GM10266 (cell line): ENCODE measurements around the gene FREY1.
A peak's percentile ranks its signal among the peaks of the same experiment; 100 is the strongest.

ENCODE experiments used
- DNase-seq: peaks from one replicate; pipeline ENCODE4 v3.0.0; 2012; ENCODE audit errors: extremely low spot score
- TF ChIP-seq, protein P1 (sequence below): IDR thresholded peaks from 2 replicates; pipeline ENCODE4 v1.5.1; 2012; ENCODE audit warnings: mild to moderate bottlenecking, low read depth; ENCODE audit not compliant: control insufficient read depth, insufficient read depth; ENCODE audit errors: missing control alignments

Gene FREY1

DNA sequence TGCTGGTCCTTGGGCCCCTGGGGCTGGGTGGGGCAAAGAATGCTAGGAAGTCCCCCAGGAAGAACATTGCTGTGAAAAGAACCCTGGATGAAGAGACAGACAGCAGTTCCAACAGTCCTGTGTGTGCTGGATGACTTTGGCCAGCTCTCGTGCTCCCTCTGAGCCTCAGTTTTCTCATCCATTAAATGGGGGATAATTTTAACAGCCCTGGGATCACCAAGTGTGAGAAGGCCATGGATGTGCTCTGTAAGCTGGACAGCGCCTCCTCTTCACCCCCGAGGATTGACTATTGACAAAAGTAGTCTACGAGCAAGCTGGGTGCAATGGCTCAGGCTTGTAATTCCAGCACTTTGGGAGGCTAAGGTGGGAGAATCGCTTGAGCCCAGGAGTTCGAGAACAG is 17.9 kb upstream of the FREY1 start:
- TF ChIP-seq, protein P1, sequence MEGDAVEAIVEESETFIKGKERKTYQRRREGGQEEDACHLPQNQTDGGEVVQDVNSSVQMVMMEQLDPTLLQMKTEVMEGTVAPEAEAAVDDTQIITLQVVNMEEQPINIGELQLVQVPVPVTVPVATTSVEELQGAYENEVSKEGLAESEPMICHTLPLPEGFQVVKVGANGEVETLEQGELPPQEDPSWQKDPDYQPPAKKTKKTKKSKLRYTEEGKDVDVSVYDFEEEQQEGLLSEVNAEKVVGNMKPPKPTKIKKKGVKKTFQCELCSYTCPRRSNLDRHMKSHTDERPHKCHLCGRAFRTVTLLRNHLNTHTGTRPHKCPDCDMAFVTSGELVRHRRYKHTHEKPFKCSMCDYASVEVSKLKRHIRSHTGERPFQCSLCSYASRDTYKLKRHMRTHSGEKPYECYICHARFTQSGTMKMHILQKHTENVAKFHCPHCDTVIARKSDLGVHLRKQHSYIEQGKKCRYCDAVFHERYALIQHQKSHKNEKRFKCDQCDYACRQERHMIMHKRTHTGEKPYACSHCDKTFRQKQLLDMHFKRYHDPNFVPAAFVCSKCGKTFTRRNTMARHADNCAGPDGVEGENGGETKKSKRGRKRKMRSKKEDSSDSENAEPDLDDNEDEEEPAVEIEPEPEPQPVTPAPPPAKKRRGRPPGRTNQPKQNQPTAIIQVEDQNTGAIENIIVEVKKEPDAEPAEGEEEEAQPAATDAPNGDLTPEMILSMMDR, result no peak
- DNase-seq, result peak; percentile 20

DNA sequence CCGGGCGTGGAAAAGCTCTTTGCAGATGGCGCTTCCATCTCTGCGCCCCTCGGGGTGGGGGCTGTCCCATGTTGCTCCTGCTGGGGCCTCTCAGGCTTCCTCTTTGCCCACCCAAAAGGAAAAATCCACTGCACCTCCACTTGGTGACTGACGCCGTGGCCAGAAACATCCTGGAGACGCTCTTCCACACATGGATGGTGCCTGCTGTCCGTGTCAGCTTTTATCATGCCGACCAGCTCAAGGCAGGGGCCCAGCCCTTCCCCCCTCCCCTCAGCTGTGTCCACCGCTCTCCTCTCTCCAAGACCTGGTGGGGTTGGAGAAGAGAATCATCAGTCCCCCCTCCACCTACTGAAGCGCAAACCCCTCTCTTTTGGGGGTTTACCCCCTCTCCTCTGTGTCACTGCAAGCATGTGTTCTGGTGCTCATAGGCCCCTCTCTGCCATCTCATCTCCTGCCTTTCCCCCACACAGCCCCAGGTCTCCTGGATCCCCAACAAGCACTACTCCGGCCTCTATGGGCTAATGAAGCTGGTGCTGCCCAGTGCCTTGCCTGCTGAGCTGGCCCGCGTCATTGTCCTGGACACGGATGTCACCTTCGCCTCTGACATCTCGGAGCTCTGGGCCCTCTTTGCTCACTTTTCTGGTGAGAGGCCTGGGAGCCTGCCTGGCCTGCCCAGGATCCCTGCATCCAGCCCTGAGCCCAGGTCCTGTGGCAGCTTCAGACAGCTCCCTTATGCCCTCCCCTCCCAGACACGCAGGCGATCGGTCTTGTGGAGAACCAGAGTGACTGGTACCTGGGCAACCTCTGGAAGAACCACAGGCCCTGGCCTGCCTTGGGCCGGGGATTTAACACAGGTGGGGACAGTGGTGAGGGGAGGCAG is 17.2 kb upstream of the FREY1 start:
- DNase-seq, result peak; percentile 23
- TF ChIP-seq, protein P1, result no peak

GRCh38 chr11:45922425-45923082 is 15.5 kb upstream of the FREY1 start, which contains the start of gene LARGE2:
LARGE2 (plus strand) TSS chr11:45922656; CDS start chr11:45922883, 227 bp downstream.
- peak; percentile 57 for DNase-seq
- TF ChIP-seq, protein P1, result no peak

DNA sequence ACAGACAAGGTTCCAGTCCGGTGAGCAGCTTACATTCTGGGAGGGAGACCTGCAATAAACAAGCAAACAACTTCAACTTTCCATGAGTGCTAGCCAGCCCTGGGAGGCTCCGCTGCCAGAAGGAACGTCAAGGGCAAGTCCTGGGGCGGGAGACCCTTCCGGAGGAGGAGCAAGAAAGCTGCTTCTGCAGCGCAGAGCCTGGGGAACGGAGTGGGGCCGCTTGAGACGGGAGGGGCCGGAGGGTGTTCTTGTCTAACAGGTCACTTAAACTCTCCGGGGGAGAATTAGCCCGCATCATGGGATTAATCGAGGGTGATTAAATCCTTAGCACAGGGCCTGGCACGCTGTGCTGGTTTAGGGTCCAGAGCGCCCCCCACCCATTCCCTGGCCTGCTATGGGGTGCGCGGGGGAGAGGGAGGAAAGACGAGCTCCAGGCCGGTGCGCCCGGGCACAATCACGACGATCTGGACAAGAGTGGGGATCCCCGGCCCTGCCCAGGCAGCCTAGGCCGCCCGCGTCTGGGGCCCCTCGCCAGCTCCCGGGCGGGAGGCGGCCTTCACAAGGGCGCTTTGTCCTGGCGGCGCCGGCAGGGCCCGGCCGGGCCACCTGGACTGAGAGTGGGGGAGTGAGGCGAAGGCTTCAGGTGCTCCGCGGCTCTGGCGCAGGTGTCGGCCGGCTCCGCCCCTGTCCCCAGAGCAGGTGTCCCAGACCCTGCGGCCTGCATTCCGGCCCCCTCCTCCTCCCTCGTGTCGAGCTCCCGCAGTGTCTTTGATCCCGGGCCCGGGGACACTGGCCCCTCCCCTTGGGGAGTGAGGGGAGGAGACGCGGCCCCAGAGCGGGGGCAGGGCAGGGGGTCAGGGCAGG is 14.7 kb upstream of the FREY1 start:
- DNase-seq, result no peak
- TF ChIP-seq, protein P1, result no peak

DNA sequence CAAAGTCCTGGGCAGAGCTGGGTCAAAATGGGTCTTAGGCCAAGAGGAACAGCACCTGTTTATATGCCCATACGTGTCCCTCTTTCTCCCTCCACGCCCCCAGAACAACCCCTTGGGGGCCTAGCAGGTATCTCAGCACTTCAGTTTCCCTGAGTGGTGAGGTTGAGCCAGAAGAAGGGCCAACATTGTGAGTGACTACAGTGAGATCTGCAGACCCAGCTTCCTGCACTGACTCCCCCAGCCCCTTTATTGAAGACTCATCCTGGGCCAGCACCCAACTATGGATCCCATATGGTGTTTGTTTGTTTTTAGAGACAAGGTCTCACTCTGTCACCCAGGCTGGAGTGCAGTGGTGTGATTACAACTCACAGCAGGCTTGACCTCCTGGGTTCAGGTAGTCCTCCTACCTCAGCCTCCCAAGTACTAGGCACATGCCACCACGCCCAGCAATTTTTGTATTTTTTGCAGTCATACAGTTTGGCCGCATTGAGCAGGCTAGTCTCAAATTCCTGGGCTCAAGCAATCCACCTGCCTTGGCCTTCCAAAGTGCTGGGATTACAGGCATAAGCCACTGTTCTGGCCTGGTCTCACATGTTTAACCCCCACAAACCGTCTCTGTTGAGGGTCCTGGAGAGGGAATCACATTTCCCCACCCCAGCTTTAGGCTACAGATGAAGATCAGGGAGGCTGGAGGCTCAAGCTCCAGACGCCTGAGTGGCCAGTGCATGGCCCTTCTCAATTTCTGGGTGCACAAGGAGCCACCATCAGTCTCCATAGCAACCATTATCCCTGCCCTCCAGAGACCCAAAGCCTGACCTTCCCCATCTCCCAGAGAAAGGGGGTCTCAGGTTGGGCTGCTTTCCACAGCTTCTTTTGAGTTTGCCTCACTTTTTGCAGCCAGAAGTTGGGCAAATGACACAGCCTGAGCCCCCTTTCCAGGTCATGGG is 13.7 kb upstream of the FREY1 start:
- no peak for DNase-seq
- TF ChIP-seq, protein P1, result no peak

GRCh38 chr11:45919806-45920530 is 12.9 kb upstream of the FREY1 start:
- TF ChIP-seq, protein P1, result no peak

More at GRCh38 chr11:45919806-45920530, 12.9 kb upstream of the FREY1 start:
- no peak for DNase-seq
